ENCODE results near the gene FNDC5. TPM values are rescaled to one million over a fixed set of nuclear protein-coding genes. Genes with fewer than 3 reads are reported as not detected.
"Not testable (repeated sequence)": the region's sequence is repeated elsewhere in the genome, so short reads cannot be mapped to it uniquely, and the experiment has no call there.

Gene FNDC5
- polyA plus RNA-seq (2012; ENCODE audit: insufficient read depth, insufficient read length): 1.5 TPM

DNA sequence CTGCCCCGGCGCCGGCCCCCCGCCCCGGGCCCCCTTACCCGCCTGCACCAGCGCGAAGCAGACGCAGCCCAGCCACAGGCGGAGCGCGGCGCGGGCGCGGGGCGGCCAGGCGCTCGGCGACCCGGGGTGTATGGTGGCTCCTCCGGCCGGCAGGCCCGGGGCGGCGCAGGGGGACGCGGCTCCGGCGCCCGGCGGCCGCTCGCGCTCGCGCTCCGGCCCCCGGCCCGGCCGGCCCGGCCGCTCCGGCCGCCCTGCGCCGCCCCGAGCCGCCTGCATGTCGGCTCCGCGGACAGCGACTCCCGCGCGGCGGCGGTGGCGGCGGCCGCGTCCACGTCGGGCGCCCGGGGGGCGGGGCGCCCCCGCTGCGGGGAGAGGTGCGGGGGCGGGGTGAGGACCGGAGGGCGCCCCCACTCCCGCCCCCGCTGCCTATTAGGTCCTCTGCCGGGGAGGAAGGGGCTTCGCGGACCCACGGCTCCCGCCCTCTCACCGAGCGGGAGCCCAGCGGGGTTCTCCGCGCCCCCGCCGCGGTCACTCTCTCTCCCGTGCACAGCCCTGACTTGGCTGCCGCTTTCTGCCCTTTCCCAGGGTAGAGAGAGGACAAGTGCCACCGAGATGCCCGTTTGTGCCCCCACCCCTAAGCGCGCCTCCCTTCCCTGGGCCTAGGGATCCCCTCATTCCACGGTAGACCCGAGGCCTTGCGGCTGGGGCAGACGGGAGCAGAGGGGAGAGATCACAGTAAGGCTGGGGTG is at the start of gene FNDC5:
Gene FNDC5, minus strand, starts transcription at position 298 of the 749 bp plus-strand sequence.
- DNase-seq (ENCODE audit: low read depth, low spot score): no peak
- no peak within 1 kb of the TSS for H3K4me3 ChIP-seq (ENCODE audit: low read length)

DNA sequence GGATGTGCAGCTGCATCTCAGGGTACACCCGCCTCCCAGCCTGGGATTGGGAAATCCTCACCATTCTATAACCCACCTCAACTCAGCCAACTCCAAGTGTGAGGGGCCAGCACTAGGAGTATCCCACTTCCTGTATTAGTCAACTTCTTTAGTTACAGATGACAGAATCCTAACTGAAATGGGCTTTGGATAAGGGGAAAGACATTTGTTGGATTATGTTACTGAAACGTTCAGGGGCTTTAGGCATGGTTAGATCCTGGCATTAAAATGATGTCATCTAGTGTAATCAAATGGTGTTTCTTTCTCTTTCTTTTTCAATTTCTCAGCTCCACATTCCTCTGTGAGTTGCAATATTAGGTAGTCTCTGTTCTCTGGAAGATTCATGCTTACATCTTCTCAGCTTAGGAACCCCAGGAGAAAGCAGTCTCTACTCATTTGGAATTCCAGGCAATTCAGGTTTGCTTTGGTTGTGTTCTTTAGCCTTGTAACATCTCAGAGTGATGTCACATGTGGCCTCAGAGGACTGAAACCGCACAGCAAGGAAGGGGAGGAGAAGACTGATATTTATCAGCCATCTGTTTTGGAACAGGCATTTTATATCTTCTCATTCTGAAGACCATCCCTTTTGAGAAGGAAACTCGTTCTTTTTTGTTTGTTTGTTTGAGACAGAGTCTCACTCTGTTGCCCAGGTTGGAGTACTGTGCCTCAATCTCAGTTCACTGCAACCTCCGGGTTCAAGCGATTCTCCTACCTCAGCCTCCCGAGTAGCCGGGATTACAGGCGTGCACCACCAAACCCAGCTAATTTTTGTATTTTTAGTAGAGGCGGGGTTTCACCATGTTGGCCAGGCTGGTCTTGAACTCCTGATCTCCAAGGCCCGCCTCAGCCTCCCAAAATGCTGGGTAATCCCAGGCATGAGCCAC is 49.4 kb upstream of the FNDC5 start:
- no peak overlapping the region for H3K4me3 ChIP-seq (ENCODE audit: low read length)
- DNase-seq (ENCODE audit: low read depth, low spot score): no peak

DNA sequence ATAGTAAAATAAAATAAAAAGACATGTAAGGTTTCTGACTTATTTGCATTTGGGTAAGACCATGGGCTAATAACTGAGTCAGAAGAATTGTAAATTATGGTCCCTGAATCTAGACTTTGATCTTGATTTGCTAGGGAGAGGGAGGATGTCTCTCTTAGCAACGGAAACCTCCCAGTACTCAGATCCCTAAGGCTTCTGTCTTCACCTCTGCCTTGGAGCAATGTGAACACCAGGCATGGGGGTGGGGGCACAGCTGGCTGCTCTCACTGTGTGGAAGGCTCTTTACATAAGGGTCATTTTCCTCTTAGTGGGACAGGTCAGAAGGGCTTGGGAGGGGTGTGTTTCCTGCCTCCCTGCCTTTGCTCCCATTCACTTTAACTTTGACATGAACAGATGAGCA is 47.5 kb upstream of the FNDC5 start:
- H3K4me3 ChIP-seq (ENCODE audit: low read length): no peak overlapping the region
- no peak for DNase-seq (ENCODE audit: low read depth, low spot score)

- DNase-seq (ENCODE audit: low read depth, low spot score): peak; percentile 20
- H3K4me3 ChIP-seq (ENCODE audit: low read length): no peak overlapping the region
These were observed 46.8 kb upstream of the FNDC5 start for GRCh38 chr1:32917521-32917920.

- H3K4me3 ChIP-seq (ENCODE audit: low read length): no peak overlapping the region
- DNase-seq (ENCODE audit: low read depth, low spot score): no peak
These were observed 45.3 kb upstream of the FNDC5 start for GRCh38 chr1:32915766-32916706.

- no peak for DNase-seq (ENCODE audit: low read depth, low spot score)
- H3K4me3 ChIP-seq (ENCODE audit: low read length): no peak overlapping the region
These were observed 39.6 kb upstream of the FNDC5 start for GRCh38 chr1:32910319-32910718.

DNA sequence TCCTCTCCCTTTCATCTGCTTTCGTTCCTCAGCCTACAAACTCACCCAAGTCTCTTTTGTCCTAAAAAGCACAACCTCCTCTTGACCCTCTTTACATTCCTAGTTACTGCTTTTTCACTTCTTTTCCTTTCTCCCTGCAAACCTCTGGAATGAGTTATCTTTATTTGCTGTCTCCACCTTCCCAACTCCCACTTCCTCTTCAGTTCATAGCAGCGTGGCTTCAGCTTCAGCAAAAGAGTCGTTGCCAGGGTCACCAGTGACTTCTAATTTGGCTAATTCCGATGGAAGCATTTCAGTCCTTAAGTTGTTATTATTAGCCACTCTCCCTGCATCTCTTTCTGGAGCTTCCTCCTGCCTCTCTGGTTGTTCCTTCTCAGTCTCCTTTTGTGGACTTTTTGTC is 36.7 kb upstream of the FNDC5 start:
- no peak for DNase-seq (ENCODE audit: low read depth, low spot score)
- H3K4me3 ChIP-seq (ENCODE audit: low read length): no peak overlapping the region

DNA sequence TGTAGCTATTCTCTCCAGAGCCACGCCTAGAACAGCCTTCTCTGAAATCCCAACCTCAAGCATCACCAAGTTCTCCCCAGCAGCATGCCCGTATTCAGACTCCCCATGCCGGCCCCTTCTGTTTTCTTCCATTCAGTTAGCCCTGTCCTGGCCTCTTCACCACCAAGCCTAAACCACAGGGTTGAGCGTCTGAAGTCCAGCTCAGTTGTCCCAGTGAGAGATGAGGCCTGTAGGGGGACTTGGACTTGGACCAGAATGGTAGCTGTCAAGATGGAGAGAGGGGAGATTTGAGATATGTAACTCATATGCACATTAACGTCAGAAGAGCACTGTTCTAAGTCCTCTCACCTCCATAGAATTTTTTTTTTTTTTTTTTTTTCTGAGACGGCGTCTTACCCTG is 35.9 kb upstream of the FNDC5 start:
- no peak for DNase-seq (ENCODE audit: low read depth, low spot score)
- H3K4me3 ChIP-seq (ENCODE audit: low read length): no peak overlapping the region

DNA sequence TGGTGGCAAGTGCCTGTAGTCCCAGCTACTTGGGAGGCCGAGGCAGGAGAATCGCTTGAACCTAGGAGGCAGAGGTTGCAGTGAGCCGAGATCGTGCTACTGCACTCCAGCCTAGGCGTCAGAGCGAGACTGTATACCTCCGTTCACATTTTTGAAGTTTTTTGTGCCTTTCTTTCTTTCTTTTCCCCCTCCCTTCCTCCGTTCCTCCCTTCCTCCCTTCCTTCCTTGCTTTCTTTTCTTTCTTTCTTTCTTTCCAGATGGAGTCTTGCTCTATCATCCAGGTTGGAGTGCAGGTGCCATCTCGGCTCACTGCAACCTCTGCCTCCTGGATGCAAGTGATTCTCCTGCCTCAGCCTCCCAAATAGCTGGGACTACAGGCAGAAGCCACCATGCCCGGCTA is 34.9 kb upstream of the FNDC5 start:
- H3K4me3 ChIP-seq (ENCODE audit: low read length); DNase-seq (ENCODE audit: low read depth, low spot score): not testable (repeated sequence)

DNA sequence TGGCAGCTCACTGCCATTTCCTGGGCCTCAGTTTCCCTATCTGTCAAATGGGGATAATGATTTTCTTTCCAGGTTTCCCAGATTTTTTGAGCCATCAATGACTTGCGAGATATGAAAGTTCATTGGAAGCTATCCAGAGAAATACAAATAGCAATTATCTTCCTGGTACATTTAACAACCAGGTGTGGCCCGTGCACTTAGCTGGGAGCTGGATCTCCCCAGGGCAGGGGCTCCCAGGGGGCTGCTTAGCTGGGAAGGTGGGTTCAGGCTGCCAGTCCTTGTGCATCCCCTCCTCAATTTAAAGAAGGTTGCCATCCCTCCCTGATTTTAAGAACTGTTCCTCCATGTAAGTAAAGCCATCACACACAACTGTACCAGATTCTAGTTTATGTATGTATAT is 34.1 kb upstream of the FNDC5 start:
- no peak for DNase-seq (ENCODE audit: low read depth, low spot score)
- no peak overlapping the region for H3K4me3 ChIP-seq (ENCODE audit: low read length)

GRCh38 chr1:32903991-32904785 is 33.5 kb upstream of the FNDC5 start:
- no peak overlapping the region for H3K4me3 ChIP-seq (ENCODE audit: low read length)
- DNase-seq (ENCODE audit: low read depth, low spot score): peak; percentile 8

DNA sequence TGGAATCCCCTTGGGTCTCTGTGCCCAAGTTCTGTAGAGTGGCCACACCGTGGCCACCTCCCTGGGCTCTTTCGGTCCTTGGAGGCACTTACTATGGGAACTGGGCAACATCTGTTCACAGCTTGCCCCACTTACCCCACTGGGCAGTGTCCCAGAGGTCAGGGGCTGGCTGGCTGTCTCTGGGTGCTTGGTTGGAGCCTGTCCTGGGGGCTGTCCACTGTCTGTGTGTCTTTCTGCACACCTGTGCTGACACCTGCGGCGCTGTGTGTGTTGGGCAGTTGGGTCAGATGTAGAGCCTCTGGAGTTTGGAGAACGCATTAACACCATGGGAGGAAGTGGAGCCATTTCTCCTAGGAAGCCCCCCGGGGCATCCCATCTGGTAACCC is 31.8 kb upstream of the FNDC5 start:
- DNase-seq (ENCODE audit: low read depth, low spot score): no peak

DNA sequence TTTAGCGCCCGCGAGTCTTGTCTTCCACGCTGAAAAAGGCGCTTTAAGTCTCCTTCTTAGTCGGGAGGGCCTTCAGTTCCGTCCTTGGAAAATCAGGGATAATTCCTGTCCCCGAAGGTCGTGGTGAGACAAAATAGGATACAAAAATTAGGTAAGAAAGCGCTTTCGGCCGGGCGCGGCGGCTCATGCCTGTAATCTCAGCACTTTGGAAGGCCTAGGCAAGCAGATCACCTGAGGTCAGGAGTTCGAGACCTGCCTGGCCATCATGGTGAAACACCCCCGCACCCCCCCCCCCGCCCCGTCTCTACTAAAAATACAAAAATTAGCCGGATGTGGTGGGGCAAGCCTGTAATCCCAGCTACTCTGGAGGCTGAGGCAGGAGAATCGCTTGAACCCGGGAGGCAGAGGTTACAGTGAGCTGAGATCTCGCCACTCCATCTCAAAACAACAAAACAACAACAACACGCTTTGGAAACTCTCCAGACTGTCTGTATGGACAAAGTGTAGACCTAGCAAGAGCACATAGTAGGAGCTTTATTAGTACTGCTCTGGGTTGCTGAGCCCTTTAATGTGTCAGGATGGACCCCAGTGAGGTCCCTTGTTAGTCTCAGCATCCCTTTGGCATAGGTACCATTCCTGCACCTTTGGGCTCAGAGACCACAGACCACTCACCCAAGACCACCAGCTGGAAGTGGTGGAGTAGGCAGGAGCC is 31.3 kb upstream of the FNDC5 start:
- no peak for DNase-seq (ENCODE audit: low read depth, low spot score)
- H3K4me3 ChIP-seq (ENCODE audit: low read length): peak overlapping the region; percentile 43

More for the DNA sequence above, 31.8 kb upstream of the FNDC5 start:
- no peak overlapping the region for H3K4me3 ChIP-seq (ENCODE audit: low read length)

DNA sequence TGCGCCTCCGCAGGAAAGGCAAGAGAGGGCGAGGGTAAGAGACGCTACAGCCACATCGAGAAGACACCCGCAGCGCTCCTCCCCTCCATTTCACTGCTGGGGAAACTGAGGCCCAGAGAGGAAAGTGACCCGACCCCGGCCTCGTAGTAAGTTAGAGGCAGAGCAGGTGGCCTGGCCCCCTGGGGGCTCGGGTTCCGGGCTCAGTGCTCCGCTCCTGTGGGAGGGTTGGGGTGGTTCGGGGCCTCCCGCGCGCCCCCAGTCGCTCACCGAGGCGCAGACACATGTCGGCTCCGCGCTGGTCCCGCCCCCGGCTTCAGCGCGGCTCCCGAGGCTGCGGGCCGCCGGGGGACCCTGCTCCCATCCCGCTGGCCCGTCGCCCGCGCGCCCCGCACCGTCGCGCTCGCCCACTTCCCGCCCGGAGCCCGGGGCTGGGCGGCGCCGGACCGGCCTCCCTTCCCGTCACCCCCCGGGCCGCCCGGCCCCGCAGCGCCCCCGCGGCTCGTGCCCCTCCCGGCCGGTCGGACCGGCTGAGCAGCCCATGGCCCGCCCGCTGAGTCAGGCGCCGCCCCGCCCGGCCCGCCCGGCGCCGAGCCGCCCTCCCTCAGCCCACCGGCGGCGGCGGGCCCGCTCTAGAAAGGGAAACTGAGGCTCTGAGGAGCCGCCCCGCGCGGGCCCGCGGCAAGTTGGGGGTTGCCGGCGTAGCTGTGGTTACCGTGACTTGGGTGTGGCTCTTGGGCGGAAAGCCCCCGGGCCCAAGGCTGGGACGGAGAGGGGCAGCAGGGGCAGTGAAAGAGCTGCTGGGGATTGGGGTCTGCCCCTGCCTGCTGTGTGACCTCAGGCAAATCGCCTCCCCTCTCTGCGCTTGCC is 30.5 kb upstream of the FNDC5 start, which contains the start of gene TMEM54:
Gene TMEM54, minus strand, starts transcription at position 434 of the 867 bp plus-strand sequence. Its CDS starts 151 bp downstream, at position 283.
- H3K4me3 ChIP-seq (ENCODE audit: low read length): peak within 1 kb of the TSS; percentile 44
- no peak for DNase-seq (ENCODE audit: low read depth, low spot score)

DNA sequence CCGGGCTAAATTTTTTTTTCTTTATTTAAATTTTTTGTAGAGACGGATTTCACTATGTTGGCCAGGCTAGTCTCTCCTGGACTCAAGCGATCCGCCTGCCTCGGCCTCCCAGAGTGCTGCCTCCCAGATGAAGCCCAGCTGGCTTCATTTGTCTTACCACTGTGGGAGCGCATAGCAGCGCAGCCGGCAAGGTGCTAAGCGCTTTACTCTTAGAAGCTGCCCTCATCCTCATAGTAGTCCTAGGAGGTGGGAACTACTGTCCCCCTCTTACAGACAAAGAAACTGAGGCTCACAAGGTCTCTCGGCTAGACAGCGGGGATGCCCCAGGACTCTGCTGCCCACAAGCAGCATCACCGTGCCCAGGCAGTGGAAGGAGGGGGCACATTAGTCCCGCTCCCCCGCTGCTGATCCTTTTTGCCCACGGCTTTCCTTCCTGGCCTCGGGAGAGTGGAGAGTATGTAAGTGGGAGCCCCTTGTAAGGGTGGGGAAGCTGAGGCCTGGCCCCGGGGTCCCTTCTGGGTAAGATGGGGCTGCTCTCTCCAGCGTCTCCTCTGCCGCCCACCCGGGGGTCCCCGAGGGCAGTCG is 29.8 kb upstream of the FNDC5 start:
- H3K4me3 ChIP-seq (ENCODE audit: low read length): peak overlapping the region; percentile 44

DNA sequence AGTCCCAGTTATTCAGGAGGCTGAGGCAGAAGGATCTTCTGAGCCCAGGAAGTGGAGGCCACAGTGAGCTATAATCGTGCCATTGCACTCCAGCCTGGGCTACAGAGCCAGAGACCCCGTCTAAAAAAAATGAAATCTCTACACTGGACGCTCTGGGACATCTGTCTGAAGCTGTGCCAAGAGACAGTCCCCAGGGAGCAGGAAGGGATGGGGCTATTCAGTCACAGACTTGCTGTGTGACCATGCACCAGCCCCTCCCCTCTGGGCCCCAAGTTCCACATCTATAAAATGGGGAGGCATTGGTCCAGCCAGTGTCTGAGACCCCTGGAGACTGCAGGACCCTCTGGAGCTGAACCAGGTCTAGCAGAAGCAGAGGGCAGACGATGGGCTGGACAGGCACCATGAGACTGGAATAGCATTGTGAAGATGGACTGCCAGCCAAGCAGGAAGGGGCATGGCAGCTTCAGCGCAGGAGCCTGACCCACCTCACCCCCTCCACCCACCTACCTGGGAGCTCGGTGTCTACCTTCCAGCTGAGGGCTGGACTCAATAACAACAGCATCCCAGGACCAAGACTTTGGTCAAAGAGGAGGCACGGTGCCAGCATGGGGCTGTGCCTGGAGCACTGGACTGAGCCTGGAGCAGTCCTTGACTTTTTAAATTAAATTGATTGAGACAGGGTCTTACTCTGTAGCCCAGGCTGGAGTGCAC is 29.0 kb upstream of the FNDC5 start:
- no peak overlapping the region for H3K4me3 ChIP-seq (ENCODE audit: low read length)
- no peak for DNase-seq (ENCODE audit: low read depth, low spot score)

More for the DNA sequence above, 29.8 kb upstream of the FNDC5 start:
- no peak for DNase-seq (ENCODE audit: low read depth, low spot score)
